HepG2 (cell line): ENCODE data around the gene OR10H2. TPM values are rescaled to one million over a fixed set of nuclear protein-coding genes. Genes with fewer than 3 reads are reported as not detected.

Experiments
- ATAC-seq: fragments of 200-7000 bp; cut with Tn5 transposase; 3 replicates; pipeline ENCODE4 v1.9.1; 2020; ENCODE audit warnings: mild to moderate bottlenecking, moderate library complexity
- BruUV-seq: library from RNA; stranded (reverse); fragments of 400-500 nt; replicated peaks from 2 replicates; lab custom pipeline; 2021; lab: Mats Ljungman, UMichigan
- CTCF ChIA-PET: fragments of 300-600 bp; formaldehyde crosslinking; extraction: SDS; loops from one replicate; lab custom pipeline; 2021; ENCODE audit warnings: low total read pairs, inconsistent platforms, low intra/inter-chr PET ratio; lab: Yijun Ruan, JAX
- POLR2A ChIA-PET: fragments of 350-600 bp; sonication (Branson Sonifier 250); formaldehyde crosslinking; loops from one replicate; lab custom pipeline; 2020; ENCODE audit warnings: antibody characterized with exemption, inconsistent platforms; lab: Yijun Ruan, JAX
- DNase-seq: peaks from one replicate; pipeline ENCODE4 v3.0.0-alpha.2; 2015; ENCODE audit warnings: low spot score
- FAIRE-seq: peaks from 3 replicates; lab custom pipeline; 2011; peaks lifted over from hg19 to GRCh38; lab: Jason Lieb, UNC
- H2AFZ ChIP-seq: one replicate; pipeline ENCODE4 v1.6.1; 2011; ENCODE audit warnings: low read length, inconsistent platforms
- H3K27ac ChIP-seq: fragments of 300-600 bp; 3 replicates; pipeline ENCODE4 v1.8.0; 2011; ENCODE audit warnings: mixed run types, mild to moderate bottlenecking, mixed read lengths, low read length, inconsistent platforms; ENCODE audit not compliant: insufficient read depth; ENCODE audit errors: extremely low read length
- H3K27me3 ChIP-seq, 2 experiments: fragments of 200-600 bp in 1 of 2; 2 replicates in 1 of 2; 3 replicates in 1 of 2; pipeline versions ENCODE4 v1.6.0 to v1.8.0; 2011; ENCODE audit warnings: low read length in 2 of 2, mild to moderate bottlenecking in 2 of 2, moderate library complexity in 2 of 2, inconsistent platforms in 1 of 2; ENCODE audit not compliant: insufficient read depth in 2 of 2, control insufficient read depth in 1 of 2
- H3K36me3 ChIP-seq, 2 experiments: fragments of 200-600 bp in 1 of 2; replicated peaks in 1 of 2; 2 replicates in 1 of 2; 3 replicates in 1 of 2; pipeline versions ENCODE4 v1.5.1 to v1.8.0; 2011; ENCODE audit warnings: low read length in 2 of 2, inconsistent platforms in 1 of 2; ENCODE audit not compliant: insufficient read depth in 2 of 2, control insufficient read depth in 1 of 2
- H3K4me1 ChIP-seq: 2 replicates; pipeline ENCODE4 v1.5.1; 2012; ENCODE audit warnings: low read length, inconsistent platforms; ENCODE audit not compliant: insufficient read depth
- H3K4me2 ChIP-seq: 2 replicates; pipeline ENCODE4 v1.6.0; 2011; ENCODE audit warnings: low read depth, low read length, inconsistent platforms
- H3K4me3 ChIP-seq, 3 experiments: fragments of 200-600 bp in 1 of 3; sonication (generic), shearing (Covaris generic) in 1 of 3; replicated peaks in 1 of 3; 2 replicates each; pipeline ENCODE4 v1.5.1; 2011 to 2016; ENCODE audit warnings: low read length in 3 of 3, inconsistent platforms in 2 of 3, low read depth in 2 of 3, mild to moderate bottlenecking in 2 of 3, control low read depth in 1 of 3, mixed read lengths in 1 of 3; ENCODE audit not compliant: insufficient read depth in 1 of 3
- H3K79me2 ChIP-seq: one replicate; pipeline ENCODE4 v1.6.1; 2011; ENCODE audit warnings: low read length, inconsistent platforms; ENCODE audit not compliant: insufficient read depth
- H3K9ac ChIP-seq: 2 replicates; pipeline ENCODE4 v1.6.0; 2011; ENCODE audit warnings: mild to moderate bottlenecking, low read depth, low read length, inconsistent platforms; ENCODE audit not compliant: insufficient read depth
- H3K9me3 ChIP-seq: 2 replicates; pipeline ENCODE4 v1.5.1; 2012; ENCODE audit warnings: mild to moderate bottlenecking, low read length
- H4K20me1 ChIP-seq: 2 replicates; pipeline ENCODE4 v1.6.0; 2011; ENCODE audit warnings: inconsistent platforms, mild to moderate bottlenecking, low read length, moderate library complexity; ENCODE audit not compliant: insufficient read depth
- DNMT3B ChIP-seq: conservative IDR thresholded peaks from 2 replicates; pipeline ENCODE4 v1.6.1; 2016; ENCODE audit warnings: missing biosample characterization, control low read depth
- DPF2 ChIP-seq: sonication (generic); formaldehyde crosslinking; IDR thresholded peaks from 2 replicates; pipeline ENCODE4 v1.4.0; 2020; ENCODE audit warnings: mild to moderate bottlenecking, low read depth, missing genetic modification reagents, borderline replicate concordance
- GTF2F1 ChIP-seq: fragments of 150-350 bp; IDR thresholded peaks from 2 replicates; pipeline ENCODE4 v1.6.1; 2014; ENCODE audit warnings: low read length
- ZNF17 ChIP-seq: sonication (generic); formaldehyde crosslinking; IDR thresholded peaks from 2 replicates; pipeline ENCODE4 v1.5.0; 2020; ENCODE audit warnings: mild to moderate bottlenecking, missing genetic modification reagents
- ZNF772 ChIP-seq: sonication (generic); formaldehyde crosslinking; IDR thresholded peaks from 2 replicates; pipeline ENCODE4 v1.5.0; 2020; ENCODE audit warnings: mild to moderate bottlenecking, missing genetic modification reagents
- ZNF878 ChIP-seq: sonication (generic); formaldehyde crosslinking; IDR thresholded peaks from 2 replicates; pipeline ENCODE4 v1.8.1; 2023; ENCODE audit warnings: mild to moderate bottlenecking, missing genetic modification reagents, moderate library complexity
- WGBS: methylation state at CpG from one replicate; pipeline ENCODE4 v1.1.6; 2017; ENCODE audit warnings: low lambda C conversion rate; 5-methylcytosine and 5-hydroxymethylcytosine counted together
- in situ Hi-C: cut with HindIII; loops from 2 replicates; pipeline ENCODE4 v1.10.0; 2017; ENCODE audit warnings: low pct_unique_long_range_greater_than_20kb; ENCODE audit not compliant: extremely low pct_ligation_motif_present
- intact Hi-C: fragments of 100-400 bp; cut with micrococcal nuclease; formaldehyde crosslinking; loops from one replicate; pipeline ENCODE4 v1.10.0; 2022; ENCODE audit not compliant: unreplicated experiment
- polyA plus RNA-seq, 8 experiments: library from polyadenylated mRNA; depleted of rRNA in 3 of 8; stranded (reverse) in 7 of 8; unstranded in 1 of 8; fragments of >200 nt; fragmentation: Illumina TruSeq in 4 of 8; extraction: Trizol in 4 of 8; gene quantifications; 2 replicates each; pipeline versions ENCODE4 v1.2.1 to v1.2.3, GENCODE V29; 2011 to 2016; ENCODE audit warnings: low read depth in 4 of 8, missing spikeins in 1 of 8, mixed read lengths in 1 of 8; ENCODE audit not compliant: insufficient read depth in 1 of 8
- total RNA-seq, 5 experiments: library from RNA; depleted of rRNA; stranded (reverse); fragments of >200 nt; fragmentation: Illumina TruSeq; extraction: Trizol; gene quantifications; 2 replicates each; pipeline ENCODE4 v1.2.3, GENCODE V29; 2016; ENCODE audit warnings: low read depth in 1 of 5
- TF ChIP-seq, protein P1 (sequence below): sonication (generic); formaldehyde crosslinking; IDR thresholded peaks from 2 replicates; pipeline ENCODE4 v1.4.0; 2020; ENCODE audit warnings: missing genetic modification reagents, mild to moderate bottlenecking, borderline replicate concordance
- TF ChIP-seq, protein P2 (sequence below): sonication (generic); formaldehyde crosslinking; IDR thresholded peaks from 2 replicates; pipeline ENCODE4 v1.4.0; 2020; ENCODE audit warnings: mild to moderate bottlenecking, missing genetic modification reagents
- TF ChIP-seq, protein P3 (sequence below): sonication (generic); formaldehyde crosslinking; IDR thresholded peaks from 2 replicates; pipeline ENCODE4 v1.4.0; 2020; ENCODE audit warnings: missing genetic modification reagents

The OR10H2 gene
- total and polyA plus RNA-seq, 2 of the 13 experiments (the other 11 are each of a cell fraction or from before 2014, with no cell fraction given) = not detected

DNA sequence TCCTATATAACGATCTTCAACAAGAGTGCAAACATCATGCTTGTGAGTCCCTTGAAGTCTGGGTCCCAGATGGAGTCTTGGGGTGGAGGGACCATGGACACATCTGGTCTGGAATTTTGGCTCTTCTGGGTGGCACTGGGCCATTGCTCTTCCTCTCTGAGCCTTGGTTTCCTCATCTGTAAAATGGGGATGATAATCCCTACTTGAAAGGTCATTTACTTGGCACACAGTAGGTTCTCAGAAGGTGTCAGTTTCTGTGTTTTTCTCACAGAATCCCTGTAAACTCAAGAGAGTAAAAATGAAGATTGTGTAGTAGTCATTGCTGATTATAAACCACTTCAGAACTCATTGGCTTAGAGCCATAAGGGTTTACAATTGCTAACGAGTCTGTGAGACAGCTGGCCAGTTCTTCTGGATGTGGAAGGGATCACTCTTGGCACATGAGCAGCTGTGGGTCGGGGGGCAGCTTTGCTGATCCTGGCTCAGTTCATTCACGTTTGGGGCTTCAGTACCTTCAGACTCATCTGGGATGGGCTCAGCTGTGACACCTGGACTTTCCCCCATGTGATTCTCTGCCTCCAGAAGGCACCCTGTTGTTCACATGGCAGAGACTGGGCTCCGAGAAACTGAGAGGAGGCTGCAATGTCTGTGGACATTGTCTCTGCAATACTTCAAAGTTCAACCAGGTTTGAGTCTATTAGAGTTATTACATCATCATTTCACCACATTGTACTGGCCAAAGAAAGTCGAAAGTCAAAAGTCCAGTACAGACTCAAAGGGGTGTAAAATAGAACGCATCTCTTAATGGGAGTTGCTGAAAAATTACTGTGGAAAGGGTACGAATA is 47.1 kb upstream of the OR10H2 start:
- no peak overlapping the region for H3K9ac ChIP-seq
- no peaks in the 10 kb centered on the region for H3K9me3 ChIP-seq
- H2AFZ ChIP-seq = no peak overlapping the region
- H3K27me3 ChIP-seq = no peaks in the 10 kb centered on the region
- no peak overlapping the region for H3K4me3 ChIP-seq
- peak; percentile 86 for ATAC-seq
- ChIA-PET POLR2A (interaction anchor here (3.0 kb wide), 1 partner anchor 40 kb away, joined by 7 read pairs; the partner anchor contains the start of gene CYP4F3), CTCF (no interaction called here)
- peak overlapping the region; percentile 44 for H3K4me2 ChIP-seq
- H3K36me3 ChIP-seq = peaks cover 7 to 24% of the 10 kb centered on the region in 2 experiments
- peaks cover 50% of the 10 kb centered on the region for H3K4me1 ChIP-seq
- no peaks in the 10 kb centered on the region for H4K20me1 ChIP-seq
- intact Hi-C loops = no loop called here
- in situ Hi-C loops = no loop called here
- no TSS peak for BruUV-seq
- peak overlapping the region; percentile 73 for H3K27ac ChIP-seq
- FAIRE-seq = peak; percentile 93
- WGBS = 31% methylated on average over 6 of the region's 8 CpGs
- no peaks in the 10 kb centered on the region for H3K79me2 ChIP-seq
- DNase-seq = peak; percentile 79
- TF ChIP-seq DPF2 (CRISPR knock-in tag) (0 out of 2 replicates have a peak, but pooled peaks have one; percentile 38), ZNF17 (CRISPR knock-in tag) (no peak), DNMT3B (CRISPR knock-in tag) (0 out of 2 replicates have a peak, but pooled peaks have one; percentile 26), ZNF772 (CRISPR knock-in tag) (no peak), GTF2F1 (no peak), ZNF878 (no peak)
- TF ChIP-seq, protein P1, sequence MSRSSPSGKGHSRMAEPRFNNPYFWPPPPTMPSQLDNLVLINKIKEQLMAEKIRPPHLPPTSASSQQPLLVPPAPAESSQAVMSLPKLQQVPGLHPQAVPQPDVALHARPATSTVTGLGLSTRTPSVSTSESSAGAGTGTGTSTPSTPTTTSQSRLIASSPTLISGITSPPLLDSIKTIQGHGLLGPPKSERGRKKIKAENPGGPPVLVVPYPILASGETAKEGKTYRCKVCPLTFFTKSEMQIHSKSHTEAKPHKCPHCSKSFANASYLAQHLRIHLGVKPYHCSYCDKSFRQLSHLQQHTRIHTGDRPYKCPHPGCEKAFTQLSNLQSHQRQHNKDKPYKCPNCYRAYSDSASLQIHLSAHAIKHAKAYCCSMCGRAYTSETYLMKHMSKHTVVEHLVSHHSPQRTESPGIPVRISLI (CRISPR knock-in tag) = no peak
- TF ChIP-seq, protein P2, sequence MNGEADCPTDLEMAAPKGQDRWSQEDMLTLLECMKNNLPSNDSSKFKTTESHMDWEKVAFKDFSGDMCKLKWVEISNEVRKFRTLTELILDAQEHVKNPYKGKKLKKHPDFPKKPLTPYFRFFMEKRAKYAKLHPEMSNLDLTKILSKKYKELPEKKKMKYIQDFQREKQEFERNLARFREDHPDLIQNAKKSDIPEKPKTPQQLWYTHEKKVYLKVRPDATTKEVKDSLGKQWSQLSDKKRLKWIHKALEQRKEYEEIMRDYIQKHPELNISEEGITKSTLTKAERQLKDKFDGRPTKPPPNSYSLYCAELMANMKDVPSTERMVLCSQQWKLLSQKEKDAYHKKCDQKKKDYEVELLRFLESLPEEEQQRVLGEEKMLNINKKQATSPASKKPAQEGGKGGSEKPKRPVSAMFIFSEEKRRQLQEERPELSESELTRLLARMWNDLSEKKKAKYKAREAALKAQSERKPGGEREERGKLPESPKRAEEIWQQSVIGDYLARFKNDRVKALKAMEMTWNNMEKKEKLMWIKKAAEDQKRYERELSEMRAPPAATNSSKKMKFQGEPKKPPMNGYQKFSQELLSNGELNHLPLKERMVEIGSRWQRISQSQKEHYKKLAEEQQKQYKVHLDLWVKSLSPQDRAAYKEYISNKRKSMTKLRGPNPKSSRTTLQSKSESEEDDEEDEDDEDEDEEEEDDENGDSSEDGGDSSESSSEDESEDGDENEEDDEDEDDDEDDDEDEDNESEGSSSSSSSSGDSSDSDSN (CRISPR knock-in tag) = 0 out of 2 replicates have a peak, but pooled peaks have one; percentile 28
- TF ChIP-seq, protein P3, sequence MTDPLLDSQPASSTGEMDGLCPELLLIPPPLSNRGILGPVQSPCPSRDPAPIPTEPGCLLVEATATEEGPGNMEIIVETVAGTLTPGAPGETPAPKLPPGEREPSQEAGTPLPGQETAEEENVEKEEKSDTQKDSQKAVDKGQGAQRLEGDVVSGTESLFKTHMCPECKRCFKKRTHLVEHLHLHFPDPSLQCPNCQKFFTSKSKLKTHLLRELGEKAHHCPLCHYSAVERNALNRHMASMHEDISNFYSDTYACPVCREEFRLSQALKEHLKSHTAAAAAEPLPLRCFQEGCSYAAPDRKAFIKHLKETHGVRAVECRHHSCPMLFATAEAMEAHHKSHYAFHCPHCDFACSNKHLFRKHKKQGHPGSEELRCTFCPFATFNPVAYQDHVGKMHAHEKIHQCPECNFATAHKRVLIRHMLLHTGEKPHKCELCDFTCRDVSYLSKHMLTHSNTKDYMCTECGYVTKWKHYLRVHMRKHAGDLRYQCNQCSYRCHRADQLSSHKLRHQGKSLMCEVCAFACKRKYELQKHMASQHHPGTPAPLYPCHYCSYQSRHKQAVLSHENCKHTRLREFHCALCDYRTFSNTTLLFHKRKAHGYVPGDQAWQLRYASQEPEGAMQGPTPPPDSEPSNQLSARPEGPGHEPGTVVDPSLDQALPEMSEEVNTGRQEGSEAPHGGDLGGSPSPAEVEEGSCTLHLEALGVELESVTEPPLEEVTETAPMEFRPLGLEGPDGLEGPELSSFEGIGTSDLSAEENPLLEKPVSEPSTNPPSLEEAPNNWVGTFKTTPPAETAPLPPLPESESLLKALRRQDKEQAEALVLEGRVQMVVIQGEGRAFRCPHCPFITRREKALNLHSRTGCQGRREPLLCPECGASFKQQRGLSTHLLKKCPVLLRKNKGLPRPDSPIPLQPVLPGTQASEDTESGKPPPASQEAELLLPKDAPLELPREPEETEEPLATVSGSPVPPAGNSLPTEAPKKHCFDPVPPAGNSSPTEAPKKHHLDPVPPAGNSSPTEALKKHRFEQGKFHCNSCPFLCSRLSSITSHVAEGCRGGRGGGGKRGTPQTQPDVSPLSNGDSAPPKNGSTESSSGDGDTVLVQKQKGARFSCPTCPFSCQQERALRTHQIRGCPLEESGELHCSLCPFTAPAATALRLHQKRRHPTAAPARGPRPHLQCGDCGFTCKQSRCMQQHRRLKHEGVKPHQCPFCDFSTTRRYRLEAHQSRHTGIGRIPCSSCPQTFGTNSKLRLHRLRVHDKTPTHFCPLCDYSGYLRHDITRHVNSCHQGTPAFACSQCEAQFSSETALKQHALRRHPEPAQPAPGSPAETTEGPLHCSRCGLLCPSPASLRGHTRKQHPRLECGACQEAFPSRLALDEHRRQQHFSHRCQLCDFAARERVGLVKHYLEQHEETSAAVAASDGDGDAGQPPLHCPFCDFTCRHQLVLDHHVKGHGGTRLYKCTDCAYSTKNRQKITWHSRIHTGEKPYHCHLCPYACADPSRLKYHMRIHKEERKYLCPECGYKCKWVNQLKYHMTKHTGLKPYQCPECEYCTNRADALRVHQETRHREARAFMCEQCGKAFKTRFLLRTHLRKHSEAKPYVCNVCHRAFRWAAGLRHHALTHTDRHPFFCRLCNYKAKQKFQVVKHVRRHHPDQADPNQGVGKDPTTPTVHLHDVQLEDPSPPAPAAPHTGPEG = no peak
